Activated naive CD8-positive, alpha-beta T cell treated with anti-CD3 and anti-CD28 coated beads, Interleukin-2, amount 10 ng/mL, durations not matched to agents 7 days and 5 days (primary cell): ENCODE results near the gene CRTC1. TPM values are rescaled to one million over a fixed set of nuclear protein-coding genes. Genes with fewer than 3 reads are reported as not detected.
A peak's percentile ranks its signal among the peaks of the same experiment; 100 is the strongest.

ENCODE experiments used
- ATAC-seq: fragments of 150-1000 bp; cut with Tn5 transposase; one replicate; pipeline ENCODE4 v1.10.0; 2021; ENCODE audit warnings: low read depth, moderate library complexity
- POLR2A ChIA-PET: fragments of 350-600 bp; sonication (Branson Sonifier 250); formaldehyde crosslinking; loops from one replicate; lab custom pipeline; 2021; ENCODE audit warnings: antibody characterized with exemption; lab: Charles Lee
- DNase-seq: peaks from one replicate; pipeline ENCODE4 v3.0.0; 2021
- H3K27ac Mint-ChIP-seq: one replicate; pipeline ENCODE4 v1.8.0; 2022; ENCODE audit warnings: mild to moderate bottlenecking, mixed read lengths
- H3K27me3 Mint-ChIP-seq: one replicate; pipeline ENCODE4 v1.8.0; 2022; ENCODE audit warnings: mild to moderate bottlenecking, moderate library complexity, mixed read lengths
- H3K36me3 Mint-ChIP-seq: one replicate; pipeline ENCODE4 v1.8.0; 2021; ENCODE audit warnings: mild to moderate bottlenecking, mixed read lengths
- H3K4me1 Mint-ChIP-seq: one replicate; pipeline ENCODE4 v1.8.0; 2021; ENCODE audit warnings: mixed read lengths
- H3K4me3 Mint-ChIP-seq: one replicate; pipeline ENCODE4 v1.8.0; 2022; ENCODE audit warnings: mild to moderate bottlenecking, moderate library complexity, mixed read lengths
- H3K9me3 Mint-ChIP-seq: one replicate; pipeline ENCODE4 v1.8.0; 2021; ENCODE audit warnings: mixed read lengths
- total RNA-seq, 2 experiments: library from RNA; stranded (reverse); gene quantifications; one replicate each; pipeline ENCODE4 v1.2.3, GENCODE V29; 2021

Gene CRTC1
- total RNA-seq, 2 experiments from 2014 or later = 10.3 to 11.8 TPM

GRCh38 chr19:18683958-18684641 is 620 bp downstream of the CRTC1 start:
- Mint-ChIP-seq H3K27me3 (no peaks in the 10 kb centered on the region), H3K27ac (peak overlapping the region; percentile 42), H3K4me1 (peaks cover 11% of the 10 kb centered on the region), H3K36me3 (no peaks in the 10 kb centered on the region), H3K9me3 (no peaks in the 10 kb centered on the region), H3K4me3 (peak overlapping the region; percentile 73)
- ATAC-seq = no peak
- POLR2A ChIA-PET = interaction anchor here (1.0 to 1.1 kb wide), 2 partner anchors 16 to 148 kb away, joined by 3 to 5 read pairs; partner anchors contain the start of gene UPF1
- DNase-seq = no peak

- H3K27ac Mint-ChIP-seq = peak overlapping the region; percentile 60
- no peaks in the 10 kb centered on the region for H3K36me3 Mint-ChIP-seq
- POLR2A ChIA-PET = interaction anchor here (1.0 to 1.1 kb wide), 2 partner anchors 16 to 147 kb away, joined by 3 to 5 read pairs; partner anchors contain the start of gene UPF1
- no peaks in the 10 kb centered on the region for H3K27me3 Mint-ChIP-seq
- no peaks in the 10 kb centered on the region for H3K9me3 Mint-ChIP-seq
- no peak for DNase-seq
- H3K4me3 Mint-ChIP-seq = peak overlapping the region; percentile 13
- H3K4me1 Mint-ChIP-seq = peaks cover 11% of the 10 kb centered on the region
- ATAC-seq = no peak
These were observed 1.1 kb downstream of the CRTC1 start for GRCh38 chr19:18684642-18684993.

DNA sequence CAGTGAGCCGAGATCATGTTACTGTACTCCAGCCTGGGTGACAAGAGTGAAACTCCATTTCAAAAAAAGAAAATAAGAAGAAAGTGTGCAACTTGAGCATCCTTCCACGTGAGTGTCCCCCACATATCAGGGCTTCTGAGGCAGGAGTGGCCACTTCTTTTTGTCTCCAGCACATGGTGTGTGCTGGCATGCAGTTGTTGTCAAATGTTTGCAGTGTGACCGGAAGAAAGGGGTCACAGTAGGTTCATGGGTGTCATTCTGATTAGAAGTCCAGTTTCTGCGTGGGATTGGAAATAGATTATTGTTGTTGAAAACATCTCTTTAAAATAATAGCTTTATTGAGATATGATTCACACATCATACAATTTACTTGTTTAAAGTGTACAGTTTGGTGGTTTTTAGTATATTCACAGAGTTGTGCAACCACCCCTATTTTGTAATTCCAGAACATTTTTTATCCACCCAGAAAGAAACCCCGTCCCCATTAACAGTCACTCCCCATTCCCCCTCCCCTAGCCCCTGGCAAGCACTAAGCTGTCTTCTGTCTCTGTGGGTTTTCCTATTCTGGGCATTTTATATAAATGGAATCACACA is 2.2 kb downstream of the CRTC1 start:
- Mint-ChIP-seq H3K27me3 (no peaks in the 10 kb centered on the region), H3K27ac (no peak overlapping the region), H3K9me3 (no peaks in the 10 kb centered on the region), H3K4me1 (peaks cover 11% of the 10 kb centered on the region), H3K36me3 (no peaks in the 10 kb centered on the region), H3K4me3 (no peak overlapping the region)
- DNase-seq = no peak
- no peak for ATAC-seq
- POLR2A ChIA-PET = no interaction called here

- Mint-ChIP-seq H3K4me3 (no peak overlapping the region), H3K27ac (no peak overlapping the region), H3K36me3 (no peaks in the 10 kb centered on the region), H3K4me1 (peaks cover 6% of the 10 kb centered on the region), H3K27me3 (no peaks in the 10 kb centered on the region), H3K9me3 (no peaks in the 10 kb centered on the region)
- POLR2A ChIA-PET = no interaction called here
- ATAC-seq = no peak
- DNase-seq = no peak
These were observed 4.4 kb downstream of the CRTC1 start for GRCh38 chr19:18687740-18688465.

- Mint-ChIP-seq H3K4me3 (no peak overlapping the region), H3K27ac (no peak overlapping the region), H3K4me1 (peaks cover 12% of the 10 kb centered on the region), H3K36me3 (no peaks in the 10 kb centered on the region), H3K9me3 (no peaks in the 10 kb centered on the region), H3K27me3 (no peaks in the 10 kb centered on the region)
- DNase-seq (no peak), ATAC-seq (no peak)
- POLR2A ChIA-PET = no interaction called here
These were observed 12.5 kb downstream of the CRTC1 start for GRCh38 chr19:18696023-18696422.

GRCh38 chr19:18697680-18698079 is 14.2 kb downstream of the CRTC1 start:
- H3K36me3 Mint-ChIP-seq = no peaks in the 10 kb centered on the region
- H3K27ac Mint-ChIP-seq = no peak overlapping the region
- H3K9me3 Mint-ChIP-seq = no peaks in the 10 kb centered on the region
- POLR2A ChIA-PET = no interaction called here
- H3K4me3 Mint-ChIP-seq = no peak overlapping the region
- ATAC-seq (no peak), DNase-seq (no peak)
- peaks cover 16% of the 10 kb centered on the region for H3K4me1 Mint-ChIP-seq
- no peaks in the 10 kb centered on the region for H3K27me3 Mint-ChIP-seq

GRCh38 chr19:18698321-18699167 is 15.1 kb downstream of the CRTC1 start:
- Mint-ChIP-seq H3K9me3 (no peaks in the 10 kb centered on the region), H3K36me3 (no peaks in the 10 kb centered on the region), H3K4me3 (no peak overlapping the region), H3K27me3 (no peaks in the 10 kb centered on the region), H3K27ac (peak overlapping the region; percentile 13), H3K4me1 (peaks cover 16% of the 10 kb centered on the region)
- POLR2A ChIA-PET = no interaction called here
- no peak for ATAC-seq
- DNase-seq = no peak

GRCh38 chr19:18699403-18700054 is 16.0 kb downstream of the CRTC1 start:
- H3K4me1 Mint-ChIP-seq = peaks cover 16% of the 10 kb centered on the region
- no peaks in the 10 kb centered on the region for H3K9me3 Mint-ChIP-seq
- peak overlapping the region; percentile 92 for H3K27ac Mint-ChIP-seq
- no peaks in the 10 kb centered on the region for H3K36me3 Mint-ChIP-seq
- DNase-seq = peak; percentile 41
- no peaks in the 10 kb centered on the region for H3K27me3 Mint-ChIP-seq
- POLR2A ChIA-PET = interaction anchor here (0.7 kb wide), 2 partner anchors 219 to 229 kb away, joined by 3 read pairs; partner anchors contain the start of gene COPE
- ATAC-seq = no peak
- peak overlapping the region; percentile 85 for H3K4me3 Mint-ChIP-seq

DNA sequence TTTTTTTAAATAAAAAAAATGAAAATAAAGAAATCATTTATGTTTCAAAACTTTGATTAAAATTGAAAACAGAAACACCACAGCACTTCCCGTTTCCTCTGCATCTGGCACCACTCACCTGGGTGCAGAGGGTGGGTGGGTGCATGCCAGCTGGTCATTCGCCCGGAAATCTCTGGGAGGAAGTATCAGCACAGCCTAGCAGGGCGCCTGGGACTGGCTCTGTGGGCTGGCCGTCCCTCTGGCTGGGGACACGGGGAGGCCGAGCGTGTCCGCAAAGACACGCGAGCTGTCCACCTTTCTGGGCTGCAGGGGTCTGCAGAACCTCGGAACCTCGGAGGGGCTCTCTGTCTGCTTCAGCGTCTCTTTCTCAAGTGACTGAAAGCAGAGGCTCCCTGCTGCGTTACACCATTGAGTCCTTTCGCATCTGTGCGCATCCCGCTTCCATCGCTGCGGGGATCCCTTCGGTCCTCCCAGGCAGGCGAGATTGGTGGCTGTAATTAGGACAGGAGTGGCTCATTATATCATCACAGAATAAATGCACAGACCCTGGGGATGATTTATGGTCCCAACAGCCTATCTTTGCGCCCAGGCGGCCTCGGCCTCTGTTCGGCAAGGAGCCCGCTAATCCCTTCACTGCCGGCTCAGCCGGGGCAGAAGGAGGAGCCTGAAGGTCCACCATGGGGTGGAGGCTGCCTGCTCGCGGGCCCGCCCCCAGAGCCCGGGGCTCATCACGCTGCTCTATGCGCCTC is 17.2 kb downstream of the CRTC1 start:
- Mint-ChIP-seq H3K27me3 (no peaks in the 10 kb centered on the region), H3K36me3 (no peaks in the 10 kb centered on the region), H3K27ac (peak overlapping the region; percentile 92), H3K4me1 (peaks cover 18% of the 10 kb centered on the region), H3K4me3 (peak overlapping the region; percentile 83), H3K9me3 (no peaks in the 10 kb centered on the region)
- ATAC-seq (peak; percentile 98), DNase-seq (peak; percentile 81)
- POLR2A ChIA-PET = interaction anchor here (0.7 to 1.5 kb wide), 8 partner anchors 9 to 230 kb away, joined by 3 to 5 read pairs (median 3); partner anchors contain the start of genes COPE and UPF1

GRCh38 chr19:18701250-18701608 is 17.7 kb downstream of the CRTC1 start:
- Mint-ChIP-seq H3K27ac (peak overlapping the region; percentile 92), H3K4me1 (peaks cover 18% of the 10 kb centered on the region), H3K27me3 (no peaks in the 10 kb centered on the region), H3K9me3 (no peaks in the 10 kb centered on the region), H3K36me3 (no peaks in the 10 kb centered on the region), H3K4me3 (peak overlapping the region; percentile 83)
- POLR2A ChIA-PET = interaction anchor here (1.0 to 1.5 kb wide), 2 partner anchors 10 to 131 kb away, joined by 4 to 5 read pairs; partner anchors contain the start of gene UPF1
- ATAC-seq = peak; percentile 8
- DNase-seq = no peak

DNA sequence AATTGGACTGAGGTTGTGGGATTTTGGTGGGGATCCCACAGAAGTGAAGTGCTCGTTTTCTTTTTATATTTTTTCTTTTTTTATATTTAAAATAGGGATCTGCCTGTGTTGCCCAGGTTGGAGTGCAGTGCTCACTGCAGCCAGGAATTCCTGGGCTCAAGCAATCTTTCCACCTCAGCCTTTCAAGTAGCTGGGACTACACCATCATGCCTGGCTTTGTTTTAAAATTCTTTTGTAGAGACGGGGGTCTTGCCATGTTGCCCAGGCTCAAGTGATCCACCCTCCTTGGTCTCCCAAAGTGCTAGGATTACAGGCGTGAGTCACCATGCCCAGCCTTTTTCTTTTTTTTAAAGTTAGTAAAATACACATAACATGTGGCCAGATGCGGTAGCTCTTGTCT is 20.6 kb downstream of the CRTC1 start:
- Mint-ChIP-seq H3K27me3 (peaks cover 2% of the 10 kb centered on the region), H3K36me3 (no peaks in the 10 kb centered on the region), H3K4me1 (peaks cover 18% of the 10 kb centered on the region), H3K27ac (no peak overlapping the region), H3K4me3 (no peak overlapping the region), H3K9me3 (no peaks in the 10 kb centered on the region)
- no peak for ATAC-seq
- POLR2A ChIA-PET = no interaction called here
- no peak for DNase-seq

- ATAC-seq = no peak
- POLR2A ChIA-PET = no interaction called here
- Mint-ChIP-seq H3K27me3 (peaks cover 2% of the 10 kb centered on the region), H3K27ac (no peak overlapping the region), H3K36me3 (no peaks in the 10 kb centered on the region), H3K4me1 (peaks cover 10% of the 10 kb centered on the region), H3K9me3 (no peaks in the 10 kb centered on the region), H3K4me3 (no peak overlapping the region)
- DNase-seq = no peak
These were observed 21.5 kb downstream of the CRTC1 start for GRCh38 chr19:18704971-18705370.
